Skin of body (tissue), 2 donors: Measurements from ENCODE around the gene GAS7. TPM values are rescaled to one million over a fixed set of nuclear protein-coding genes. Genes with fewer than 3 reads are reported as not detected.

Experiments used
- DNase-seq: peaks from one replicate; lab custom pipeline; 2025; lab: John Stamatoyannopoulos, UW
- total RNA-seq: library from RNA; depleted of rRNA; stranded (reverse); fragments of >200 nt; gene quantifications from one replicate; pipeline ENCODE4 v1.2.3, GENCODE V29; 2014

Gene GAS7
- total RNA-seq, 1 donor from 2014 or later: 60.8 TPM

GRCh38 chr17:10135539-10136257 lies 62.7 kb downstream of the GAS7 start:
- peak; percentile 94 for DNase-seq

GRCh38 chr17:10130677-10131076 lies 67.7 kb downstream of the GAS7 start:
- DNase-seq: no peak

GRCh38 chr17:10130263-10130662 lies 68.1 kb downstream of the GAS7 start:
- peak; percentile 59 for DNase-seq

- peak; percentile 92 for DNase-seq
These were observed 70.5 kb downstream of the GAS7 start for GRCh38 chr17:10127819-10128425.

GRCh38 chr17:10126616-10127501 lies 71.5 kb downstream of the GAS7 start:
- peak; percentile 84 for DNase-seq

GRCh38 chr17:10126276-10126615 lies 72.2 kb downstream of the GAS7 start:
- DNase-seq: peak; percentile 58

GRCh38 chr17:10125531-10126275 lies 72.7 kb downstream of the GAS7 start:
- peak; percentile 77 for DNase-seq

GRCh38 chr17:10123093-10123492 lies 75.3 kb downstream of the GAS7 start:
- no peak for DNase-seq

- no peak for DNase-seq
These were observed 76.3 kb downstream of the GAS7 start for GRCh38 chr17:10121971-10122707.

GRCh38 chr17:10120749-10121148 lies 77.7 kb downstream of the GAS7 start:
- no peak for DNase-seq

- no peak for DNase-seq
These were observed 78.3 kb downstream of the GAS7 start for GRCh38 chr17:10120109-10120485.

GRCh38 chr17:10119203-10120108 lies 79.0 kb downstream of the GAS7 start:
- DNase-seq: no peak

- DNase-seq: no peak
These were observed 79.6 kb downstream of the GAS7 start for GRCh38 chr17:10118788-10119130.

- DNase-seq: no peak
These were observed 80.8 kb downstream of the GAS7 start for GRCh38 chr17:10117581-10118001.

- DNase-seq: no peak
These were observed 81.5 kb downstream of the GAS7 start for GRCh38 chr17:10116753-10117420.

GRCh38 chr17:10116267-10116666 lies 82.1 kb downstream of the GAS7 start:
- DNase-seq: no peak

- DNase-seq: no peak
These were observed 82.9 kb downstream of the GAS7 start for GRCh38 chr17:10115536-10115932.

GRCh38 chr17:10114931-10115535 lies 83.4 kb downstream of the GAS7 start:
- DNase-seq: peak; percentile 97

GRCh38 chr17:10112962-10113361 lies 85.4 kb downstream of the GAS7 start:
- DNase-seq: no peak
